HG03060 (cell line): ENCODE measurements around the gene CACNB2.

Experiments
- ATAC-seq: cut with Tn5 transposase; IDR thresholded peaks from one replicate; pipeline ENCODE4 v1.9.1; 2021; ENCODE audit warnings: low read depth, moderate number of reproducible peaks; ENCODE audit not compliant: unreplicated experiment

The CACNB2 gene

DNA sequence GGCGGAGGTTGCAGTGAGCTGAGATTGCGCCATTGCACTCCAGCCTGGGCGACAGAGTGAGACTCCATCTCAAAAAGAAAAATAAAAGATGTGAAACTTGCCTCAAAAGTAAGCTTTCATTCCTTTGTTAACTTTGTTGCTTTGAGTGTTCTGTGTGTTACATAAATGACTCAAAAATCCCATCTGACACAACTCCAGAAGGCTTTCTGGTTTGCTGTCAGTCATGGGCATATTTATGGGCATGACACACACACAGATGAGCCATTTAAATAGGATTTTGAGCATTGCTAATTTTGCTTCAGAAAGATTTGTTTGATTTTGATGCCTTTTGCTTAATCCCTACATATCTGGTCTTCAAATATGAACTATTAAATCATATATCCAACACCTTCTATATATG lies 82.6 kb downstream of the CACNB2 start:
- ATAC-seq: no peak

DNA sequence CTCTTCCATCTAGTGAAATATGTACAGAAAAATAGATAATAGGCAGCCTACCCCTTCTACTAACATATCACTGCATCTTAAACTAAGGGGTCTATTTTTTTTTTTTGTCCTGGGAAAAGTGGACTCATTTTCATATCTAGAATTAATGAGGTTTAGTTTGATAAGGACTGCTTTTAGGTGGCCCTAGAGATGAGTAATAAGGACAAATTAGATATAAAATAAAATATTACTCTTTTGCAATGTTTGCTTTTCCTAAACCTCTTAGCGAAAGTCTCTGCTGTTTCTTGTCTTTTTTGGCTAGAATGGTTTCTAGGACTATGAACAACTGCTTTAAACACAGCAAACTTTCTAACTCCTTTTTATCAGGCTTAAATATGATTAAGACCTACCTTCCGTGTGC lies 83.7 kb downstream of the CACNB2 start:
- ATAC-seq: no peak

DNA sequence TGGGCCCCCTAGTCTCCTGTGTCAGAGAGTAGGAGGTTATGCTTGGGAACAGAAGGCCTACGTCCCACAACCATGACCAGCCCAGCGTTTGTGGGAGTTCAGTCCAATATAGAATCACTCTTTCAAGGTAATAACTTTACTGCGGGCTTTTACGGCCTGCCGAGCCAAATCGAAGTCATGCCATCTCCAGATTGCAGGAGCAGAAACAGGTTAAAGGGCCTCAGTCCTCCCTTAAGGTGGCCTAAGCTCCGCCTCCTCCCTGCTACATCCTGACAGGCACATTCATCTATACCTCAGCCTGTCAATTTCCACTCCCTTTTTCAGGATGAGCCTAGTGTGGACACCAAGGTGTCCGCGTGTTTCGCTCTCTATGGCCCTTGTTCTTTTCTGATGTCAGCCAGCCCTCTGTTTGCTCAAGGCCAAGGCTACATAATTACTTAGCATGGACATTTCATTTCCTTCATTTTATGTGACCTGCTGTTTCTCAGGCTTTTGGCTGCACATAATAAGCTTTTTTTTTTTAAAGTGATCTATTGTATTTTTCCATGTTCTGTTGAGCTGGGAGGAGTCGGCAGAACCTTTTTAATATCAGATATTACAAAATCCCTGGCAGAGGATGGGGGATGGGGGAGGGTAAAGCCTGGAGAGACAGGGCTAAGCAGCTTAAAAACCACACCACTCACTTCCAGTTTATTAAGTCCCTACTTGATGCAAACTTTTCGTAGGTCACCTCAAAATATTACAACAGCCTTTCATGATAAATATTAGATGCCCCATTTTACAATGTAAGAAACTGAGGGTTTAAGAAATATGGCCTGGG lies 84.6 kb downstream of the CACNB2 start:
- no peak for ATAC-seq

DNA sequence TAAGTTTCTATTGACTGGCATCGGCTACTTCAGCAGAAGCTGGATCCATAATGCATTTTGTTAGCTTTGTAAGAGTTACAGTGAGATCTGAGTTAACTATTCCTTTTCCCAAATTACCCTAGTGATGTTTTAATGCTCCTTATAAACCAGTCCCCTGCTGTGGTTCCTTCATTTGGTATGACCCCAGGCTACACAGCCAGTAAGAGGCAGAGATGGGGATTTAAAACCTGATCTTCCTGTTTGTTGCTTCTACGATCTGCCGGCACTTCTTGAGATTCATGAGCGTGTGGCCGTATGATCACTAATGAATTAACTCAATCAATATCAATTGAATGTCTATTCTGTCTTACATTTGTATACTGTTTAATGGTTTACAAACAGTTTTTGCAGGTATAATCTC lies 86.1 kb downstream of the CACNB2 start:
- no peak for ATAC-seq

DNA sequence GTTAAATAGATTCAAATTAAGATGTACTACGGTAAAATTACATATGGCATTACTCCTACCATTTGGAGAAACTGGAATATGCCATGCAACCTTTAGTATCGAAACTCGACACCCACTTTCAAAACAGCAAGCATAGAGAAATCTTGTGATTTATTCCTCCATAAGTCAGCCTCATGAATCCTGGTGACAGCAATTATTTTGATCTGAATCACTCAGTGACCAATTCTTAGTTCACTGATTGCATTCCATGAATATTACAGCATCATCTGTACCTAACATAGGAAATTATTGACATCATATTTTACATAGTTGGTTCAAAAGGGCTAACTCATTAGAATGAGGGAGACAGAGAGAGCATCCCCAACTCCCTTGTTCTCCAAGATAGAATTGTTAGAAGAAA lies 89.6 kb downstream of the CACNB2 start:
- ATAC-seq: no peak

DNA sequence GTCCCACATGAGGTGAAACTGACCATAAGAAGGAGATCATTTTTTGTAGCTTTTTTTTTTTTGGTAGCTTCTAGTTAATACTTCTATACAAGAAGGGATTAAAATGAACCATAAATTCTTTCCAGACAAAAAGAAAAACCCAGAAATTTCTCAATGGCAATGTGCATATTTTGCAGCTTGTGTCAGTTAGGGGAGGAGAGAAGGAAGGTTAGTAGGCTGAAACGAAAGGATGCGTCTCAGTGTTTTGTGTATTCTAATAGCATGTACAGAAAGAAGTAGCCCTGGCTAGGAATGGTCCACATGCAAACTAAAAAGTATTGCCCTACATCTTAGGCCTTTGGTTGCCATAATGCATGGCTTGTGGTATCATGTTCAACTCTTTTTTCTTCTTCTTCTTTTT lies 90.6 kb downstream of the CACNB2 start:
- no peak for ATAC-seq

DNA sequence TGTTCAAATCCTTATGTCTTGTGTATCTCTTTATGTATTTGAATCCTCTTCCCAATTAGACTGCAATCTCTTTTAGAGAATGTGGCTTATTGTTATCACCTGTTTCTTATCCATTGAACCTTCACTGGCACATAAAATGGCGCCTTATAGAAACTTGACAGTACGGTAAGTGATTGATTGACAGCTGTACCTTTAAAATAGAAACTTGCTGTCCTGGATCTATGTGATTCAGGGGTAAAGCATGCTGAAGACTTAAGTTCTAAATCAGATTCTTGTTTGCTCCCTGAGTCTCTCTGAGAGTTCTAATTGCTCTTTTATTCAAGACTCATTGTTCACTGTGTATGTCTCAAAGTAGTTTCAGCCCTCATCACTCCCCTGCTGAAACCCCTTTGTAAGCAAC lies 91.3 kb downstream of the CACNB2 start:
- no peak for ATAC-seq

DNA sequence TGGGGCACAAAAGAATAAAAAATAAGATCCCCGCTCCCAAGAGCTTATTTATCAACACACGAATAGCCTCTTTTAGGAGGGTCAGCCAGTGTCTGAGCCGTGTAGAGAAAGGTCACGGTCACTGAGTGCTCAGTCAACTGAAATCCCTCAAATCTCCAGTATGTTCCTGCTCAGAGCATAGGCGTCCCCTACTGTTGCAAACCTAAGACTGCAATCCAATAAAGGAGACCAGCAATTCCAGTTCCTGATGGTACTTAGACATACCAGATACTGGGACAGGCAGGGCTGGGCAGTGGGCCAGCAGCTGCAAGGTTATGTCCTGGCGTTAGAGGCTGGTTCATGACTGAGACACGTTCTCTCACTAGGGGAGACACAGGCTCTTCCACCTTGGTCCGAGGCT lies 93.6 kb downstream of the CACNB2 start:
- ATAC-seq: no peak

DNA sequence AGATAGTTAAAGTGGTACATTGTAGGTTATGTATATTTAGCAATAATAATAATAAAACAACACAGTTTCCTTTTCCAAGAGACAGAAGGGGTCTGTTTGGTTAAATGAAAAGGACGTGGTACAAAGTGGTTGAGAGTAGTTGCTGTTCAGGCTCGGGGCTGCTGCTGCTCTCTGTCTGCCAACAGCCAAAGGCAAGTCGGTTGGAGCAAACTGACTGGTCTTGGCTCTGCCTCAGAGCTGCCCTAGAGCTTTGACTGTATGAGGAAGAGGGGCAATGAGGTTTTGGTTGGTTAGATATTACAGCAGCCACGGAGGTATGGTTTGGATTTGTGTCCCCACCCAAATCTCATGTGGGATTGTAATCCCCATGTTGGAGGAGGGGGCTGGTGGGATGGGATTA lies 95.3 kb downstream of the CACNB2 start:
- ATAC-seq: no peak

DNA sequence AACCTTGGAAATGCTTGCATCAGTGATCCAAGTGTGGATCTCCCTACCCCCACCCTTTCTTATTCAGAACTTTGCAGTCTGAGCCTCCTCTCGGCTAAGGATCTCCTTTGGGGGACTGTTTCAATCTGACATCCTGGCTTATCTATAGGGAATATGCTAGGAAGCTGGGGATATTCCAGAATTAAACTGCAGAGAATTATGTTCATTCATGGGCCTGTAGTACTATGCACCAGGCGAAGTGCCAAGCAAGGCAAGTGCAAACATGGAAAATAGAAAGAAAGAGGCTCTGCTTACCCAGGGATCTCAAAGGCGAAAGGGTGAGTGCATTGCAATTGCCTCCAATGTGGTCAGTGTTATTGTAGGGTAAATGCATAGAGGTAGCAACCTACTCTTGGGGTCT lies 96.5 kb downstream of the CACNB2 start:
- no peak for ATAC-seq

DNA sequence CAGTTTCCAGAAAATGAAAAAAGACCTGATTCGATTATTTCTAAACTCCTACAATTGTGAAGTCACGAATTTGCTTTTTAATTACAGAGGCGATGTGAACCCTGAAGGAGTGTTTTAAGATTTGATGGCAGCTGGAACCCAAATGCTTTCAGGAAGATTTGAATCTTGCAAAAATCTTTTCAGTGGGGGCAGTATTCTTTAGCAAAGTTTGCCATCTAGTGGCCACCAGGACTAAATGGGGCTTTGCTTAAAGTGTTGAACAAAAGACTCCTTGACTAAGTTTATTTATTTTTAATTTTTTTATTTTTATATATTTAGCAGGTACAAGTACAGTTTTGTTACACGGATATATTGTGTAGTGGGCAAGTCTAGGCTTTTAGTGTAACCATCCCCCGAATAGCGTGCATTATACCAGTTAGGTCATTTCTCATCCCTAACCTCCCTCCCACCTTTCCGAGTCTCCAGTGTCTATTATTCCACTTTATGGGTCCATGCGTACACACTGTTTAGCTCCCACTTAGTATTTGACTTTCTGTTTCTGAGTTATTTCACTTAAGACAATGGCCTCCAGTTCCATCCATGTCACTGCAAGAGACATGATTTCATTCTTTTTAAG lies 98.8 kb downstream of the CACNB2 start:
- ATAC-seq: no peak

DNA sequence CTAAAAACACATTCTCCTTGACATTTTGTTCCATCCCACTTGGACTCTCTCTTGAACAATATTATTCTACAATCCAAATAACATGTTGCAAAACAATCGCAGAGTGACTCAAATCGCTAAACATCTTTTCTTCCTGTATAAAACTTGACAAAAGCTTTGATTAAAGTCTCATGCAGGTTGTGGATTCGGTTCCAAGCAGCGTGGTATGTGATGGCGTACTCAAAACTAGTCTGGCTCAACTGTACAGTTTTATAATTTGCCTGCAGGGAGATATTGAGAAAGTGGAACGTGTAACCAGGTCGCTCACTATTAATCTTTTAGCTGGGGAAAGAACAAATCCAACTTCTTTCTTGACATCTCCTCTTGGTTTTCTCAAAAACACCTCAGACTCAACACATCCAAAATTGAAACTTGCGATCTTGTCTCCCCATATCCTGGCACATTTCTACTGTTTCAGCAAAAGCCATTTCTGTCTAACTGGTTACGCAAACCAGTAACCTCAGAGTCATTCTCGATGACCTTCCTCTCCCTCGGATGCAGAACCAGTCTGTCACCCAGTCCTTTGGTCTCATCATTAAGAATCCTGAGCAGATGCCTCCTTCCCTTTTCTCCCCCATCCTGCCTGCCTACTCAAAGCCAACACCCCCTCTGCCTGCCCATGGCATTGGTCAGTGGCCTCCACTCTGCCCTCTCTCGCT lies 100.1 kb downstream of the CACNB2 start:
- no peak for ATAC-seq

DNA sequence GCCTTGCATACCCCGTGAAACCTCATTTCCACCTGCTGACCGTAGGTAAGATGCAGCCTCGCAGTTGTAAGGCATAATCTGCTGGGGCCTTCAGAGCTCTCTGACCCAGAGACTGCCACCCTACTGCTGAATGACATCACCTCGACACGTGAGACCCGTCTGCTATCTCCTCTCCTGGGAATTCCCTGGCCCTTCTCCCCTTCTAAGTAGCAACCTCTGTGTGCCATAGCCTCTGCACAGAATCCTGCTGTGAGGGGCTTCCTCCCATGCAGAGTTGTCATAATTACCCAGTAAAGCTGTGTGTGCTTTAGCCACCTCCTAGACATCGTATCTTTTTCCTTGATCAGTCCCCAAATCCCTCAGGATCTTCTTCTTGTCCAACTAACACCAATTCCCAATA lies 106.7 kb downstream of the CACNB2 start:
- ATAC-seq: no peak

DNA sequence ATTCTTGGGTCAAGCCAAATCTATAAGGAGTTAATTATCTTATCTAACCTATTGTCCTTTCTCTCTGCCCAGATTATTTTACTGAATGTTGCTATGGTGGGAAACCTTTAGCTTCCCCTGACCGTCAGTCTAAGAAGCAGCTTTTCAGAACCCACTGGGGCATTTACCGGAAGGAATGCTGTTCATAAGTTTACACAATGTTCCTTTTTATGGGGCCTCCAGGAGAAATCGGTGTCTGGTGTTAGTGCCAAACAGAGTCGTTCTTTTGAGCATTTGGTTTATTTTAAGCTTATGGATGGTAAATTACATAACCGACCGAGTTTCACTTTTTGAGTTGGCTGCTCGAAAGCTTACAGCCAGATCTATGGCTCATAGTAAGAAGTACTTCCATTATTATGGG lies 111.9 kb downstream of the CACNB2 start:
- no peak for ATAC-seq

DNA sequence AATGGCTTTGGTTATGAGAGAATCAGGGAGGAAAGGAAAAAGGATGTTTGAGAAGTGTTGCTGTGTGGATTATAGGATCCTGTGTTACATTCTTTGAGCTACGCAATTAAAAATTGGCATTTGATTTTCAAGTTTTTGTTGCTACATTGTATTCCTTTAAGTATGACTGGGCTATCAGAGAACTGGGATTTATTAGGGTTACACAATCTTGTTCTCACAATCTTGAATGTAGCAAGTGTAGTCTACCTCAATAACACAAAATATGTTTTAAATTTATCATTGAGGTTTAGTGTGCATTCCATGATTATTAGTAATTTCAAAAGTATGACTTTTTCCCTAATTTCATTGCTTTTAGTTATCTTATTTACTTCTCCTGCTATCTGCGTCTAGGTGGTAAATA lies 113.9 kb downstream of the CACNB2 start:
- no peak for ATAC-seq

DNA sequence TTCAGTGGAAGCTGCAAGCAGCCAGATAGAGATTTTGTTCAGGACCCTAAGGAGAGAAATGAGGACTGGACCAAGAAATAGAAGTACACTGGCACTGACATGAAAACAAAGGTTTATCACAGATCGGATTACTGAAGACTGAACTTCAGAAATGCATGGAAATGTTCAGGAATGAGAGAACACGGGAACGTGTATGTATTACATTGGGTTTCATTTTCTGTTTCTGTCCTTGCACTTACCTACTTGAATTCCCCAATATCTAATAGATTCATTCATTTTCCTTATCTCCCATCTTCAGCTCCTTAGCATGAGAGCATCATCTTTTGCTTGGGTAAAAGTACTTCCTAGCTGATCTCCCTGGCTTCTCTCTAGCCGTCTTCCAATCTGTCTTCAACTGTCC lies 114.5 kb downstream of the CACNB2 start:
- no peak for ATAC-seq

DNA sequence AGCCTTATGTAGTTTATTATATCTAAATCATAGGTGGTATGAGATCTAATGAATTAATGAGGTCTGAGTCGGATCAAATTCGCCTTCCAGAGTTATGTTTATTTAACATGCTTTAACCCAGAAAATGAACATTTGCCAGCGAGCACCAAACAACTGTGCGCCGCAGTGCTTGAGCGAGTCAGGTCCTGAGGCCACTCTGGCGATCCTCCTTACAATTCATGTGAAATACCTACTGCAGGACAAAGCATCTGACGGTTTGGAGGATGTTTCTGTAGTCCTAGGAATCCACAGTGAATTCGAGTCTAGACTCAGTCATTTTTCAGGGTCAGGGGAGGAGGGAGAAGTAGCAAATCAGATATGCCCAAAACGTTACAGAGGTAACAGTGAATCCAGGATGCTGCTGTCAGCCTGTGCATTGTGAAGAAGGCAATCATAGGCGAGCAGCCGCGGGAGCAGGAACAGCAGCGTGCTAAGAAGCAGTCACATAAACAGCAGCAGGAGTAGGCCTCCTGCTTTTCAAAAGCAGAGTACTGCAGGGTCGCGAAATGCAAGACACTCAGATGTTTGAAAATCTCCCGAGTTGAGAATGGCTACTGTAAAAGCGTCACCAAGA lies 120.2 kb downstream of the CACNB2 start:
- ATAC-seq: no peak

DNA sequence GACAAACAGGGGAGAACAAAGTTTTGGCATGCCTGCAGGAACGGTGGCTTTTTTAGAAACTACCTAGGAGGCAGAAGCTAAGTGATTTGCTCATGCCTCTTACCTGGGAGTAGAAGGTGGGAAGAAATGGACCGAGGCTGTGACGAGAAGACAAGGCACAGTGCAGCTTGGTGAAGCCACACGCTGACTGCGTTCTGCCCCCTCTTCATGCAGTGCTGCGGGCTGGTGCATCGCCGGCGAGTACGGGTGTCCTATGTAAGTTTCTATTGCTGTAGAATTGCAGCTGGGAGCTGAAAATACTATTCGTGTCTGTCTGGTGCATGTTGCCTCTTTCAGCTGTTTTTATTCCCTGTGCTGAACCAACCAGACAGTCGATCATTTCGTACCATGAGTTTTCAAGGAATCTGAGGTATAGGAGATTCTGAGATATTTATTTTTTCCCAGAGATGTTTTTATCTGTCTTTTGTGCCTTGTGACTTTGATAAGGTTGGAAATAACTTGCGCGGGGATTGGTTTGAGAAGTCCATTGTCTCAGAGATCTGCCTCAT lies 120.9 kb downstream of the CACNB2 start:
- no peak for ATAC-seq

DNA sequence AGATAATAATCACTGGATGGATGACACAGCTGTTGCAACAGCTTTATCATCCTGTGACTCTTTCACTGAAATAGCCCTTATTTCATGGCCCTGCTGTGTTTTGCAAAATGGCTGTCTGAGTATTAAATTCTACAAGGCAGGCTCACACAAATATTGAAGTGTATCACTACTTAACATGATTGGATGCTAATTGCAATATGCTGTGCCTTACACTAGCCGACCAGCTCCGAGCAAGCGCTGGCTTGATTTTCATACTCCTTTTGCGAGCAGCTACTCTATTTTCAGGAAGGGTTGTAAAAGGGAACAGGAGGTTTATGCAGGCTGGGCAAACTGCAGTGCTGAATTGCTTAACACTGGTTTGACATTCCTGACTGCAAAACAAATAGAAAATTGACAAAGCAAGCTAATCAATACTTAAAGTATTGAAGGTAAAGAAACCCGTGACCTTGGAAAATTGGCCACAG lies 121.6 kb downstream of the CACNB2 start:
- ATAC-seq: no peak

DNA sequence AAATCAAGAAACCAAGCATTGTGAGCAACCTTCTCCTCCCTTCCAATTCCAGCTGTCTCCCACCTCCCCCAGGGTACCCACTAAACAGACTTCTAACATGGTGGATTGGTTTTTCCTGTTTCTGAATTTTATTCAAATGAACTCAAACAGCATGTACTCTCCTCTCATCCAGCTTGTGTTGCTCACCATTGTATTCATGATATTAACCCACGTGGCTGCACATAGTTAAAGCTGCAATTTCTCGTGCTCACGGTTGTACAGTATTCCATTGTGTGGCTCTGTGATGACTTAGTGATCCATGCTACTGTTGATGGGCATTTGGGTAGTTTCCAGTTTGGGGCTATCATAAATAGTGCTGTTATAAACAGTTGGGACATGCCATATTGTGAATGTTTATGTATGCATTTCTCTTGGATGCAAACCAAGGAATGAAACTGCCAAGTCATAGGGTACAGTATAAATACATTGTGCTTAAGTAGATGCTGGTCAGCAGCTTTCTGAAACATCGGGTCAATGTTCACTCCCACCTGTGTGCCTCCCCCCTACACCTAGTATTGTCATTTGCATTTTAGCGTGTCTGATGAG lies 124.3 kb downstream of the CACNB2 start:
- ATAC-seq: no peak

DNA sequence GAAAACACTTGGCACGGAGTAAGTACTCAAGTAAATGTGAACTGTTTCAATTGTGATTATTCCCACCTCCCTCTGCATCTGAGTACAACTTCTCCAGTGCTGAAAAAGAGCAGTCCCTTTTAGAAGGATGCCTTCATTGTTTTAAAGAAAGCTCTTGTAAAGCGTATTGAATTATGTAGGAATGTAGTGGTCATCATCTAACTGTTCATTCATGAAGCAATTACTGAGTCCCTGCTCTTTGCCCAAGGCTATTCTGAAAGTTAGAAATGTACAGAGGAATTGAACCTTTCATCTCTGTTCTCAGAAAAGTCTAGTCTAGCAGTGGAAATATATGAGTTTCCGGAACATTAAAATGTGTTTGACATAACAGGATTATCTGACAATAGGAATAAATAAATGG lies 127.8 kb downstream of the CACNB2 start:
- no peak for ATAC-seq
